NCI-H510A treated with DMSO at 0.1 percent for 48 hours (cell line): Measurements from ENCODE around the gene NANP.

Experiments used
- DNase-seq: peaks from one replicate; lab custom pipeline; 2025; lab: John Stamatoyannopoulos, UW

Gene NANP

DNA sequence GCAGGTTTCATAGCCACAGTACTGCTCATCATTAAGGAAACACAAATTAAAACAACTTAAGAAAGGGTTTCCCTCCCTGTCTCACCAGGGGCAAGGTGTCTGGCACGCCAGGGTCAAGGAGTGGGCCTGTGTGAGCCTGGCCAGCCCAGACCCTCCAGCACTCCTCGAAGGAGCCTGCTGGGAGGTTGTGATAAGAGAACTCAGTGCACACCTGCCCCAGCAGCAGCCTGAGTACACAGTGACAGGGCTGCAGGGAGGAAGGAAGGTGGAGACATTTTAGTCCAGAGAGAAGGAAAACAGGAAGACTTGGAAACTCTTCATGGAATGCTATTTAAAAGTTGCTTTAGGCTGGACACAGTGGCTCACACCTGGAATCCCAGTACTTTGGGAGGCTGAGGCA is 52.6 kb downstream of the NANP start:
- no peak for DNase-seq

DNA sequence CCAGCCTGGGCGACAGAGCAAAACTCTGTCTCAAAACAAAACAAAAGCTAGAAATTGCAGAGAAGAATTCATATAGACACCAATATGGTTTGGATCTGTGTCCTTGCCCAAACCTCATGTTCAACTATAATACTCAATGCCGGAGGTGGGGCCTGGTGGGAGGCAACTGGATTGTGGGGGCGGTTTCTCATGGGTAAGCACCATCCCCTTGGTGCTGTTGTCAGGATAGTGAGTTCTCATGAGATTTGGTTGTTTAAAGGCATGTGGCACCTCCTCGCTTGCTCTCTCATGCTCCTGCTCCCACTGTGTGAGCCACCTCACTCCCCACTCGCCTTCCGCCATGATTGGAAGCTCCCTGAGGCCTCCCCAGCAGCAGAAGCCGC is 53.7 kb downstream of the NANP start:
- no peak for DNase-seq

DNA sequence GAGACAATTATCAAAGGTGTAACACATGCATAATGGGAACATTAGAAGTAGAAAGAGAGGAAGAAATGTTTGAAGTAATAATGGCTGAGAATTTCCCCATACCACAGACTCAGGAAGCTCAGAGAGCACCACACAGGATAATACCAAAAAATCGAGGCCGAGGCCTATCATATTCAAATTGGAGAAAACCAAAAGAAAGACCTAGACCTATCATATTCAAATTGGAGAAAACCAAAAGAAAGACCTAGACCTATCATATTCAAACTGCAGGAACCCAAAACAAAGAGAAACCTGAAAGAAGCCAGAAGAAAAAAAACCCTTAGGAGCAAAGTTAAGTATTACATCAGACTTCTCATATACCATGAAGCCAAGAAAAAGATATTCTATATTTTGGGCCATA is 56.5 kb downstream of the NANP start:
- no peak for DNase-seq

DNA sequence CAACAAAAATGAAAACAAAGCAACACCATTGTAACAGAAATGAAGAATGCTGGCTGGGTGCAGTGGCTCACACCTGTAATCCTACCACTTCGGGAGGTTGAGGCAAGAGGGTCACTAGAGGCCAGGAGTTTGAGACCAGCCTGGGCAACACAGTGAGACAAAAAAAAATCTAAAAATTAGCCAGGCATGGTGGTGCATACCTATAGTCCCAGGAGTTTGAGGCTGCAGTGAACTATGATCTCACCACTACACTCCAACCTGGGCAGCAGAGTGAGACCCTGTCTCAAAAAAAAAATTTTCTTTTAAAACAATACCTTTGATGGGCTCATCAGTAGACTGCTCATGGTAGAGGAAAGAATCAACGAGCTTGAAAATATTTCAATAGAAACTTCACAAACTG is 57.0 kb downstream of the NANP start:
- DNase-seq, result no peak

DNA sequence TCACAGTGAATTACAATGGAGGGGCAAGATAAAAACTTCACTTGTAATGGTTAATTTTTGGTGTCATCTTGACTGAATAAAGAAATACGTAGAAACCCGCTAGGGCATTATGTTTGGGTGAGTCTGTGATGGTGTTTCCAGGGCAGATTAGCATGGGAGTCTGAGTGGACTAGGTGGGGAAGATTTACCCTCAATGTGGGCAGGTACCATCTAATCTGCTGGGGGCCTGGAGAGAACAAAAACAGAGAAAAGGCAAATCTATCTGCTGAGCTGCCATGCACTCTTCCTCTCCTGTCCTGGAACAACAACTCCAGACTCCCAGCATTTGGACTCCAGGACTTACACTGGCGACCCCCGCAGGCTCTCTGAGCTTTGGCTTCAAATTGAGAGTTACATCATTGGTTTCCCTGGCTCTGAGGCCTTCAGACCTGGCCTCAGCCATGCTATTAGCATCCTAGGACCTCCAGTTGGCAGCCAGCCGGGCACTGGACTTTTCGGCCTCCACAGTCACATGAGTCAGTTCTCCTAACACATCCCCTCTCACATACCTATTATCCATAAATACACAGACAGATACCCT is 58.1 kb downstream of the NANP start:
- DNase-seq, result no peak

DNA sequence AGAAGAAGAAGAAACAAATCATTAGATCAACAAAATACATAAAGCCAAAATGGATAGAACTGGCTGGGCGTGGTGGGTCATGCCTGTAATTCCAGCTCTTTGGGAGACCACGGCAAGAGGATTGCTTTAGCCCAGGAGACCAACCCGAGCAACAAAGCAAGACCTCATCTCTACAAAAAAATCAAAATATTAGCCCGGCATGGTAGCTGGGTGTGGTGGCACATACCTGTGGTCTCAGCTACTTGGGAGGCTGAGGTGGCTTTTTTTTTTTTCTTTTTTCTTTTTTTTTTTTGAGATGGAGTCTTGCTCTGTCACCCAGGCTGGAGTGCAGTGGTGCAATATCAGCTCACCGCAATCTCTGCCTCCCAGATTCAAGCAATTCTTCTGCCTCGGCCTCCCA is 59.9 kb downstream of the NANP start:
- no peak for DNase-seq

DNA sequence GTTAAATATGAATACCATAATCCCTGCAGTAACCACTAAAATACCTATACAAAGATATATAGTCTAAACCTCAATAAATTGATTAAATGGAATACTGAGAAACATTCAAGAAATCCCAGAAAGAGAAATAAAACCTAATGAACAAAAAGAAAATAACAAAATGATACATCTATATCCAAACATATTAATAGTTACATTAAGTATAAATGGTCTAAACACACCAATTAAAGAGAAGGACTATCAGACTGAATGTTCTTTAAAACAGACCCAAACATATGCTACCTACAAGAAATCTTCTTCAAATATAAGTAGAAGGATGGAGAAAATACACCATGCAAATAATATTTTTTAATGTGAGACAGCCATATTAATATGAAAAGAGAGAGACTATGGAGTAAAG is 60.5 kb downstream of the NANP start:
- DNase-seq, result no peak
